Central memory CD8-positive, alpha-beta T cell (primary cell): ENCODE results near the gene KDM3A.

Experiments
- ATAC-seq: fragments of 150-1000 bp; cut with Tn5 transposase; replicated peaks from 2 replicates; pipeline ENCODE4 v1.10.0; 2022; ENCODE audit warnings: mild to moderate bottlenecking, moderate FRiP score, moderate number of reproducible peaks; ENCODE audit not compliant: poor library complexity, severe bottlenecking; ENCODE audit errors: extremely low read depth
- DNase-seq, 2 donors: peaks; one replicate each; pipeline ENCODE4 v3.0.0; 2021; ENCODE audit warnings: low spot score in 2 of 2
- H3K27ac Mint-ChIP-seq: one replicate; pipeline ENCODE4 v1.8.0; 2022; ENCODE audit warnings: low read depth, mild to moderate bottlenecking, moderate library complexity, mixed read lengths
- H3K27me3 Mint-ChIP-seq: one replicate; pipeline ENCODE4 v1.8.0; 2022; ENCODE audit warnings: mixed read lengths
- H3K36me3 Mint-ChIP-seq: one replicate; pipeline ENCODE4 v1.8.0; 2022; ENCODE audit warnings: mild to moderate bottlenecking, moderate library complexity, mixed read lengths; ENCODE audit not compliant: insufficient read depth
- H3K4me1 Mint-ChIP-seq: one replicate; pipeline ENCODE4 v1.8.0; 2022; ENCODE audit warnings: mixed read lengths
- H3K4me3 Mint-ChIP-seq: one replicate; pipeline ENCODE4 v1.8.0; 2022; ENCODE audit warnings: mild to moderate bottlenecking, moderate library complexity, mixed read lengths
- H3K9me3 Mint-ChIP-seq: one replicate; pipeline ENCODE4 v1.8.0; 2022; ENCODE audit warnings: mixed read lengths

KDM3A gene

DNA sequence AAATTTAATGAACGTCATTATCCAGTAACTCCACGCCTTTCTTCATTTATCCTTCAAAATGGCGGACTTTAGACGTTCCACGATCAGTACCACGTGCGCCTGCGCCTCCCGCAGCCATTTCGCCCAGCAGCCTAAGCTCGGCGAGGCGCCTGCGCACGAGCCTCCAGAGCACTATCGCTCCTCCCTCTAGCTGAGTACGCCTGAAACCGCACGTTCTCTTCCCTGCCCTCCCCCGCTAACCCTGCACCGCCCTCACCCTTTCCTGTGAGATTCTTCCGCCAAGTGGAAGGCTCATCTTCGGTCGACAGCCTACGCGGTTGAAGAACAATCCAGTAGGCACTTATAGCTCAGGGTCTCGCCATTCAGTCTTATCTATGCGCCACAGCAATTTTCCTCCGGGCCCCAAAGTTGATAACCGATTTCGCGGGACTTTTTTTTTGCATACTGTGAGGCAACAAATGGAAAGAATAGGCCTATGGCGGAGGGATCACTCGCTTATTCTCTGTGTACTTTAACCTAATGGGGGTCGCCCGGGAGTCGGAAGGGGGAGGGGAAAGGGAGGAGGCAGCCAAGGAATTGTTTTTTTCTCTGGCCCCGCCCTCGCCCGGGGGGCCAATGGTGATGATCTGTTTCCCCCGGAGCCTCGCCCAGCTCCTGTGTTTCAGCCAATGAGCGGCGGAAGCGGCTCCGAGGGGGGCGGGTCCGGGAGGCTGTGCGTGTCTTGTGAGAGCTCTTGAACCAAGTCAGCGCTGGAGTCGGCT is at the start of gene KDM3A:
Gene KDM3A (plus strand): TSS at position 741 of the 761 bp plus-strand sequence. CDS start 677 bp downstream, outside the sequence.
- peaks cover 10% of the 10 kb centered on the region for H3K27me3 Mint-ChIP-seq
- peak within 1 kb of the TSS; percentile 89 for H3K4me3 Mint-ChIP-seq
- H3K4me1 Mint-ChIP-seq, result peaks cover 52% of the 10 kb centered on the region
- peaks cover 8% of the 10 kb centered on the region for H3K9me3 Mint-ChIP-seq
- ATAC-seq, result peak; percentile 83
- peaks cover 42% of the 10 kb centered on the region for H3K36me3 Mint-ChIP-seq
- H3K27ac Mint-ChIP-seq, result peak within 1 kb of the TSS; percentile 96
- peak; percentile 97 to 99 for DNase-seq

DNA sequence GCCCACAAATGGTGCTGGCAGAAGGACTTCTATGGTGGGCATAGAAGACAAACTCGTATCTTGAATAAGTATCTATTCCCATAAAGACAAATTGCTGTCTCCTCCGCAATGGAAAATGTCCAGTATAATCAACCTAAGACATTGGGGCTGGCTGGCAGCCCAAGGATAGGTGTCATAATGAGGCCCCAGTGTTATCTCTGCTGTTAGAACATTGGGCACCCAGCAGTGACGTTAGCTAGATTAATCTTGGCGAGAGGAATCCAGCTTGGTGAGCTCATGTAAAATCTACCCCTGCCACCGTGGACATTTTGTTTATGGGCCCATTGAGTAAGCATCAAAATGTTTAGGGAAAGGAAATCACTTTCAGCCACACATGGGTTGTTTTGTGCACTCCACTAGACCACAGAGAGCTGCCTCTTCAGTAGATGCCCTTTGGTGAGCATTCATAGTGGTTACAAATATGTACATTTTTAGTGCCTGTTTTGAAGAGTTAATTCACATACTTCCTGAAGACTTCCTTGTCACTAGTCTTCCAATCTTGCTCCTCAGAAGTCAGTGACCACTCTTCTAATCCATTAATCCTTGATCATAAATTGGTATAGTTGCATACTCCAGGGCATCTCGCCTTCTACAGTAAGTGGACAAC is 48.2 kb upstream of the KDM3A start:
- Mint-ChIP-seq H3K4me3 (no peak overlapping the region), H3K9me3 (no peaks in the 10 kb centered on the region), H3K27ac (no peak overlapping the region), H3K27me3 (peaks cover 61% of the 10 kb centered on the region), H3K36me3 (no peaks in the 10 kb centered on the region), H3K4me1 (no peaks in the 10 kb centered on the region)
- ATAC-seq (no peak), DNase-seq (no peak)

- DNase-seq (no peak), ATAC-seq (no peak)
- Mint-ChIP-seq H3K4me1 (no peaks in the 10 kb centered on the region), H3K27me3 (peaks cover 68% of the 10 kb centered on the region), H3K36me3 (no peaks in the 10 kb centered on the region), H3K9me3 (no peaks in the 10 kb centered on the region), H3K27ac (no peak overlapping the region), H3K4me3 (no peak overlapping the region)
These were observed 47.4 kb upstream of the KDM3A start for GRCh38 chr2:86393521-86394491.

- Mint-ChIP-seq H3K27me3 (peaks cover 72% of the 10 kb centered on the region), H3K36me3 (no peaks in the 10 kb centered on the region), H3K9me3 (no peaks in the 10 kb centered on the region), H3K27ac (no peak overlapping the region), H3K4me3 (no peak overlapping the region), H3K4me1 (no peaks in the 10 kb centered on the region)
- no peak for ATAC-seq
- DNase-seq, result no peak
These were observed 44.8 kb upstream of the KDM3A start for GRCh38 chr2:86396291-86396785.

- H3K4me1 Mint-ChIP-seq, result no peaks in the 10 kb centered on the region
- no peak overlapping the region for H3K4me3 Mint-ChIP-seq
- H3K27me3 Mint-ChIP-seq, result peaks cover 60% of the 10 kb centered on the region
- DNase-seq (no peak), ATAC-seq (no peak)
- no peaks in the 10 kb centered on the region for H3K9me3 Mint-ChIP-seq
- H3K27ac Mint-ChIP-seq, result no peak overlapping the region
- H3K36me3 Mint-ChIP-seq, result no peaks in the 10 kb centered on the region
These were observed 43.2 kb upstream of the KDM3A start for GRCh38 chr2:86397986-86398385.

- H3K27me3 Mint-ChIP-seq, result peaks cover 58% of the 10 kb centered on the region
- ATAC-seq (no peak), DNase-seq (no peak)
- H3K4me3 Mint-ChIP-seq, result no peak overlapping the region
- H3K4me1 Mint-ChIP-seq, result no peaks in the 10 kb centered on the region
- no peaks in the 10 kb centered on the region for H3K36me3 Mint-ChIP-seq
- H3K9me3 Mint-ChIP-seq, result no peaks in the 10 kb centered on the region
- no peak overlapping the region for H3K27ac Mint-ChIP-seq
These were observed 42.4 kb upstream of the KDM3A start for GRCh38 chr2:86398500-86399474.

DNA sequence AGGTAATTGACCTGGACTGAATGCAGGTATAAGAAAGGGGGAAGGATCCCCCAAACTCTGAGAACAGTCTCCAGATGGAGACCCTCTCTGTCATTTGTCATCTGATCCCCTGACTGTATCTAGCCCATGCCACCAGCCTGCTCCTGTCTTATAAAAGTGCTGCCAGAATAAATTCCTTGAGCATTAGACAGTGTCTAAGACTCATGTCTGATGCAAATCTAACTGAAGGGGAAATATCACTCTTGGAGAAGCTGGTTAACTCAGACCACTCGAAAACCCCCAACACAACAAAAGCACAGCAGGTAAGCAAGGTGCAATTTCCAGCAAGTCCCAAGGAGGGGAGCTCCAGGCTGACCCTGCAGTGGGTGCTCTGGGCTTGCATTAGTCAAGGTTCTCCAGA is 40.9 kb upstream of the KDM3A start:
- no peak overlapping the region for H3K27ac Mint-ChIP-seq
- H3K4me3 Mint-ChIP-seq, result no peak overlapping the region
- ATAC-seq (no peak), DNase-seq (no peak)
- H3K36me3 Mint-ChIP-seq, result no peaks in the 10 kb centered on the region
- H3K9me3 Mint-ChIP-seq, result no peaks in the 10 kb centered on the region
- no peaks in the 10 kb centered on the region for H3K4me1 Mint-ChIP-seq
- H3K27me3 Mint-ChIP-seq, result peaks cover 54% of the 10 kb centered on the region

GRCh38 chr2:86410581-86410980 is 30.6 kb upstream of the KDM3A start:
- Mint-ChIP-seq H3K27me3 (peaks cover 63% of the 10 kb centered on the region), H3K36me3 (peaks cover 1% of the 10 kb centered on the region), H3K9me3 (no peaks in the 10 kb centered on the region), H3K27ac (no peak overlapping the region), H3K4me3 (no peak overlapping the region), H3K4me1 (peaks cover 6% of the 10 kb centered on the region)
- ATAC-seq, result no peak
- no peak for DNase-seq

DNA sequence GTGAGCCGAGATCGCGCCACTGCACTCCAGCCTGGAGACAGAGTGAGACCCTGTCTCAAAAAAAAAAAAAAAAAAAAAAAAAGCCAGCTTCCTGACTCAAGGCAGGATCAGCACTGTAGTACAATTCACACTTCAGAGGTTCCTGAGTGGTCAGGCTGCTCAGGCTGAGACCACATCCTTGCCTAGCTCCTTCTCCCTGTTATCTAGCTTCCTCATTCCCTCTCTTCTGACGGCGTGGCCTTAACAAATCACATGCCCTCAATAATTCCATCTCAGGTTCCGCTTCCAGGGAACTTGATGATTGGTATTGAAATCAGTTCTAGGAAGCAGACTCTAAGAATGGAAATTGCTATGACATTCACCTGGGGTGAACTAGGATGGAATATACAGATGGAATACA is 29.8 kb upstream of the KDM3A start:
- DNase-seq (no peak), ATAC-seq (no peak)
- H3K27me3 Mint-ChIP-seq, result peaks cover 65% of the 10 kb centered on the region
- peaks cover 6% of the 10 kb centered on the region for H3K4me1 Mint-ChIP-seq
- no peaks in the 10 kb centered on the region for H3K9me3 Mint-ChIP-seq
- H3K4me3 Mint-ChIP-seq, result no peak overlapping the region
- peaks cover 1% of the 10 kb centered on the region for H3K36me3 Mint-ChIP-seq
- H3K27ac Mint-ChIP-seq, result no peak overlapping the region

DNA sequence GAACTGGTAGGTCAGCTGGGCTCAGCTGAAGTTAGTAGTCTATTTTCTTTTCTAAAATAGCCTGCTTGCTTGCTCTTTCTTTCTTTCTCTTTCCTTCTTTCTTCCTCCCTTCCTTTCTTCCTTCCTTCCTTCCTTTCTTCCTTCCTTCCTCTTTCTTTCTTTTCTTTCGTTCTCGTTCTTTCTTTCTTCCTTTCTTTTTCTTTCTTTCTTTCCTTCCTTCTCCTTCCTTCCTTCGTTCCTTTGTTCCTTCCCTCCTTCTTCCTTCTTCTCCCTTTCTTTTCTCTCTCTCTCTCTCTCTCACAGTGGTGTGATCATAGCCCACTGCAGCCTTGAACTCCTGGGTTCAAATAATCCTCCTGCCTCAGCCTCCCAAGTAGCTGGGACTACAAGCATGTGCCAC is 29.2 kb upstream of the KDM3A start:
- peaks cover 65% of the 10 kb centered on the region for H3K27me3 Mint-ChIP-seq

DNA sequence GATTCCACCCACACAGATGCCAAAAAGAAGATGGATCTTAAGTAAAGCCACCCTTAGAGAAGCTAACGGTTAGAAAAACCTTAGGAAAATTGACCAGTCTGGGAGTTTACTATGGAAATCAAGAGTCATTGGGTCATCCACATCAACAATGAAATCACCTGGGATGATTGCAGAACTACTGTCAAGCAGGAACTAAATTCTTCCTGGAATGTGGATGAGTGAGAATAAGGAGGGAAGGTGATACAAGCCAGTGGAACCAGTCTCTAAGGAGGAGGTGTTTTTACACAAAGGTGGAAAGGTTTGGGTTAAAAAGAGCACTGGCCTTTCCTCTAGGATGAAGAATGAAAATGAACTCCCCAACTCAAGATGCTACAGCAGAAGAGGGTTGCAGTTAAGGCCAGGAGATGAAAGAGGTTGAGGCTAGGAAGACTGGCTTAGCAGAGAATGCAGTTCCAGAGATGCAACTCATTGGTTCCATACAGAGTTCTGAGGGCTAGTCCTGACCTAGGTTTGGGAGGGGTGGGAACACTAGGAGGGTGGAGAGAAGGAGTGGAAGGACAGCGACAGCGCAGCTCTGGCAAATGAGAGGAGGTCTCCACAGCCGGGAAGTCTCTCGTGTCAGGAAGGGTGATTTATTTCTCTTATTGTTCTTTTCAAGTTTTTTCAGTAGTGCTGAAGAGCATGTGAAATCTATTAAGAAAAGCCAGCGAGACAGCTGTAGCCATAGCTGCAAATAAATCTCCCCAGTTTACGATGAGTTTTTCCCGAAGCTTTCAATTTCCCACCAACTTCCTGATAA is 27.7 kb upstream of the KDM3A start:
- no peak overlapping the region for H3K4me3 Mint-ChIP-seq
- peaks cover 1% of the 10 kb centered on the region for H3K36me3 Mint-ChIP-seq
- peaks cover 65% of the 10 kb centered on the region for H3K27me3 Mint-ChIP-seq
- H3K27ac Mint-ChIP-seq, result no peak overlapping the region
- ATAC-seq (no peak), DNase-seq (no peak)
- H3K9me3 Mint-ChIP-seq, result no peaks in the 10 kb centered on the region
- peaks cover 6% of the 10 kb centered on the region for H3K4me1 Mint-ChIP-seq

More for the DNA sequence above, 29.2 kb upstream of the KDM3A start:
- no peak overlapping the region for H3K27ac Mint-ChIP-seq
- no peak for DNase-seq
- H3K4me3 Mint-ChIP-seq, result no peak overlapping the region
- no peaks in the 10 kb centered on the region for H3K9me3 Mint-ChIP-seq
- H3K36me3 Mint-ChIP-seq, result peaks cover 1% of the 10 kb centered on the region
- peaks cover 6% of the 10 kb centered on the region for H3K4me1 Mint-ChIP-seq
- ATAC-seq, result no peak
